Endothelial cell of umbilical vein (primary cell): ENCODE results near the gene OVOL1. TPM values are rescaled to one million over a fixed set of nuclear protein-coding genes. Genes with fewer than 3 reads are reported as not detected.

Experiments
- BruUV-seq: library from RNA; stranded (reverse); fragments of 400-500 nt; replicated peaks from 2 replicates; lab custom pipeline; 2021; lab: Mats Ljungman, UMichigan
- CTCF ChIA-PET: fragments of 300-600, 350-600 bp; sonication (Branson Sonifier 250); formaldehyde crosslinking; loops from one replicate; lab custom pipeline; 2021; ENCODE audit warnings: antibody characterized with exemption, inconsistent platforms; lab: Charles Lee
- POLR2A ChIA-PET: fragments of 300-600, 350-600 bp; sonication (Branson Sonifier 250); formaldehyde crosslinking; loops from one replicate; lab custom pipeline; 2021; ENCODE audit warnings: antibody characterized with exemption, inconsistent platforms; lab: Charles Lee
- DNase-seq: peaks from one replicate; pipeline ENCODE4 v3.0.0-alpha.2; 2011; ENCODE audit warnings: low read depth, low spot score
- FAIRE-seq: peaks from 2 replicates; lab custom pipeline; 2011; peaks lifted over from hg19 to GRCh38; lab: Jason Lieb, UNC
- H2AFZ ChIP-seq: 2 replicates; pipeline ENCODE4 v1.6.0; 2012; ENCODE audit warnings: low read depth, low read length, control low read depth, inconsistent platforms
- H3K27ac ChIP-seq: 2 replicates; pipeline ENCODE4 v1.5.1; 2011; ENCODE audit warnings: low read depth, mild to moderate bottlenecking, control low read depth, low read length, moderate library complexity; ENCODE audit not compliant: insufficient read depth
- H3K27me3 ChIP-seq, 2 experiments: 2 replicates each; pipeline versions ENCODE4 v1.6.0 to v1.6.1; 2011; ENCODE audit warnings: low read length in 2 of 2, mixed read lengths in 1 of 2; ENCODE audit not compliant: control insufficient read depth in 2 of 2, insufficient read depth in 2 of 2
- H3K36me3 ChIP-seq, 2 experiments: 2 replicates in 1 of 2; 3 replicates in 1 of 2; pipeline ENCODE4 v1.5.1; 2011; ENCODE audit warnings: low read length in 2 of 2, mild to moderate bottlenecking in 1 of 2, moderate library complexity in 1 of 2; ENCODE audit not compliant: control insufficient read depth in 2 of 2, insufficient read depth in 2 of 2; ENCODE audit errors: extremely low read depth in 1 of 2
- H3K4me1 ChIP-seq: 3 replicates; pipeline ENCODE4 v1.5.1; 2011; ENCODE audit warnings: mild to moderate bottlenecking, low read length; ENCODE audit not compliant: control insufficient read depth, insufficient read depth; ENCODE audit errors: extremely low read depth
- H3K4me2 ChIP-seq: 2 replicates; pipeline ENCODE4 v1.6.1; 2011; ENCODE audit warnings: low read length, control low read depth, mixed read lengths; ENCODE audit not compliant: insufficient read depth
- H3K4me3 ChIP-seq, 3 experiments: fragments of 200-600 bp in 1 of 3; sonication (generic), shearing (Covaris generic) in 1 of 3; replicated peaks in 1 of 3; 2 replicates each; pipeline ENCODE4 v1.5.1; 2011 to 2016; ENCODE audit warnings: control low read depth in 3 of 3, low read length in 3 of 3, mild to moderate bottlenecking in 2 of 3, inconsistent platforms in 1 of 3, low read depth in 1 of 3, moderate library complexity in 1 of 3; ENCODE audit not compliant: insufficient read depth in 1 of 3
- H3K79me2 ChIP-seq: 2 replicates; pipeline ENCODE4 v1.6.0; 2012; ENCODE audit warnings: low read length, inconsistent platforms; ENCODE audit not compliant: control insufficient read depth, insufficient read depth
- H3K9ac ChIP-seq: replicated peaks from 2 replicates; pipeline ENCODE3; 2011; ENCODE audit warnings: low read length, control low read depth; ENCODE audit not compliant: insufficient read depth; ENCODE audit errors: extremely low read depth
- H3K9me1 ChIP-seq: replicated peaks from 3 replicates; pipeline ENCODE4 v1.6.0; 2011; ENCODE audit warnings: mild to moderate bottlenecking, low read length; ENCODE audit not compliant: control insufficient read depth, insufficient read depth; ENCODE audit errors: extremely low read depth
- H3K9me3 ChIP-seq: replicated peaks from 2 replicates; pipeline ENCODE4 v1.5.1; 2012; ENCODE audit warnings: low read length, inconsistent platforms; ENCODE audit not compliant: control insufficient read depth, insufficient read depth
- H4K20me1 ChIP-seq: replicated peaks from 2 replicates; pipeline ENCODE3; 2011; ENCODE audit warnings: mild to moderate bottlenecking, low read length; ENCODE audit not compliant: control insufficient read depth, insufficient read depth; ENCODE audit errors: extremely low read depth
- POLR2A ChIP-seq: IDR thresholded peaks from 2 replicates; pipeline ENCODE4 v1.6.1; 2012; ENCODE audit warnings: low read depth, mild to moderate bottlenecking, control low read depth, low read length
- POLR2AphosphoS5 ChIP-seq: IDR thresholded peaks from 2 replicates; pipeline ENCODE4 v1.6.1; 2012; ENCODE audit warnings: low read depth, mild to moderate bottlenecking, control low read depth, low read length, moderate library complexity; ENCODE audit not compliant: insufficient read depth
- dilution Hi-C: fragments of 300-500 bp; cut with MboI; formaldehyde crosslinking; loops from one replicate; pipeline ENCODE4 v1.15.0; 2019; ENCODE audit warnings: low sequenced_read_pairs; ENCODE audit not compliant: extremely low pct_ligation_motif_present
- intact Hi-C: fragments of 100-400 bp; cut with micrococcal nuclease; formaldehyde crosslinking; loops from one replicate; pipeline ENCODE4 v1.10.0; 2022
- polyA plus RNA-seq, 4 experiments: library from polyadenylated mRNA; depleted of rRNA in 3 of 4; stranded (reverse) in 3 of 4; unstranded in 1 of 4; fragments of >200 nt; gene quantifications; 2 replicates each; pipeline versions ENCODE4 v1.2.1 to v1.2.3, GENCODE V29; 2011 to 2012; ENCODE audit warnings: missing spikeins in 1 of 4
- total RNA-seq: library from RNA; stranded (reverse); gene quantifications from 2 replicates; pipeline ENCODE4 v1.2.3, GENCODE V29; 2021
- TF ChIP-seq, protein P1 (sequence below), 2 donors: IDR thresholded peaks; 1 replicate in 1 of 2; 2 replicates in 1 of 2; pipeline ENCODE4 v1.5.1; 2011; ENCODE audit warnings: low read length in 2 of 2, mild to moderate bottlenecking in 2 of 2, moderate library complexity in 2 of 2, control low read depth in 1 of 2, inconsistent platforms in 1 of 2, low read depth in 1 of 2; ENCODE audit not compliant: insufficient read depth in 1 of 2; ENCODE audit errors: extremely low read depth in 1 of 2

The OVOL1 gene
- total and polyA plus RNA-seq, 2 donors (not counting 3 experiments of a cell fraction or from before 2014, with no cell fraction given) = not detected

DNA sequence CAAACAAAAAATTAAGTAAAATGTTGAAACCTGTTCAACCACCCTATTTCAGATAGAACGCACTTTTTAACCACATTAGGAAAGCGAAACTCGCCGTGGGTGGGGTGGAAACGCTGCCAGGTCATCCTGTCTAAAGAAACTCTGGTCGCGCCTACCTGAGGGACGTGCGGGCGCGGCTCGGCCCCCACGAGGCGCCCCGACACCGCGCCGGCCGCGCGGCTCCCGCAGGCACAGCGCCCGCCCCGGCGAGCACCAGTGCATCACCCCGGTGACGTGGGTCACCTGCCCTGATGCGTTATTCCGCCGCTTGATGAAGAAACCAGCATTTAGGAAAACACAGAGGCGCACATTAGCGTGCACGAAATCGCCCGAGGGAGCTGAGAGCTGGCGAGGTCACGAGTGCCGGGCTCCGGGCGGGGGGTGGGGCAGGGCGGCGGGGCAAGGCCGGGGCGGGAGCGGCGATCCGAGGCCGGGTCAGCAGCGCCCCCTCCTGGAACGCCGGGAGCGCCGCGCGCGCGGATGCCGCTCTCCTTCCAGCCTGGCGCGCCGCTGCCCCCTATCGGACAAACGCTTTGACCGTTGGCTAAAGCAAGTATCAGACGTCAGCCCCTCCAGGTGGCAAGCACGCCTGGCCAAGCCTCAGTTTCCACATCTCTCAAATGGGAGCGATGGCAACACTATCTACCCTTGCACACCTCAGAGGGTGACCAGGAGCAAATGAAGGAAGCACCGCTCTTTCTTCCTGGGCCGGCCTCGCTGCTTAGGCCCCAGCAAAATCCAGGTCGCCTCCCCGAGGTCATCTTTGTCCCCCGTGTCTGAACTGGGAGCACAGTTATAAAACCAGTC, 31.2 kb downstream of the OVOL1 start:
- H3K36me3 ChIP-seq = no peaks in the 10 kb centered on the region
- no peaks in the 10 kb centered on the region for H3K79me2 ChIP-seq
- intact Hi-C loops (loop anchor here (1.0 to 2.0 kb wide), 4 partner anchors 38 to 191 kb away; partner anchors contain the start of gene AP5B1), dilution Hi-C loops (no loop called here)
- no peaks in the 10 kb centered on the region for H4K20me1 ChIP-seq
- no peak overlapping the region for H3K27ac ChIP-seq
- BruUV-seq = no TSS peak
- H3K4me2 ChIP-seq = peak overlapping the region; percentile 48
- no peaks in the 10 kb centered on the region for H3K9me1 ChIP-seq
- H3K4me3 ChIP-seq = peak overlapping the region; percentile 13 to 74 (median 66)
- H3K9me3 ChIP-seq = no peaks in the 10 kb centered on the region
- ChIA-PET CTCF (interaction anchor here (0.6 to 6.5 kb wide), 25 partner anchors 9 to 226 kb away, joined by 3 to 109 read pairs (median 5); partner anchors contain the start of genes AP5B1, KAT5, RNASEH2C and SIPA1), POLR2A (interaction anchor here (0.5 to 0.6 kb wide), 4 partner anchors 31 to 225 kb away, joined by 3 to 5 read pairs (median 4); no protein-coding TSS in a partner anchor)
- H3K27me3 ChIP-seq = peaks cover 0 to 2% of the 10 kb centered on the region in 2 experiments
- peak; percentile 80 for DNase-seq
- H3K4me1 ChIP-seq = no peaks in the 10 kb centered on the region
- TF ChIP-seq POLR2AphosphoS5 (peak; percentile 55), POLR2A (no peak)
- TF ChIP-seq, protein P1, sequence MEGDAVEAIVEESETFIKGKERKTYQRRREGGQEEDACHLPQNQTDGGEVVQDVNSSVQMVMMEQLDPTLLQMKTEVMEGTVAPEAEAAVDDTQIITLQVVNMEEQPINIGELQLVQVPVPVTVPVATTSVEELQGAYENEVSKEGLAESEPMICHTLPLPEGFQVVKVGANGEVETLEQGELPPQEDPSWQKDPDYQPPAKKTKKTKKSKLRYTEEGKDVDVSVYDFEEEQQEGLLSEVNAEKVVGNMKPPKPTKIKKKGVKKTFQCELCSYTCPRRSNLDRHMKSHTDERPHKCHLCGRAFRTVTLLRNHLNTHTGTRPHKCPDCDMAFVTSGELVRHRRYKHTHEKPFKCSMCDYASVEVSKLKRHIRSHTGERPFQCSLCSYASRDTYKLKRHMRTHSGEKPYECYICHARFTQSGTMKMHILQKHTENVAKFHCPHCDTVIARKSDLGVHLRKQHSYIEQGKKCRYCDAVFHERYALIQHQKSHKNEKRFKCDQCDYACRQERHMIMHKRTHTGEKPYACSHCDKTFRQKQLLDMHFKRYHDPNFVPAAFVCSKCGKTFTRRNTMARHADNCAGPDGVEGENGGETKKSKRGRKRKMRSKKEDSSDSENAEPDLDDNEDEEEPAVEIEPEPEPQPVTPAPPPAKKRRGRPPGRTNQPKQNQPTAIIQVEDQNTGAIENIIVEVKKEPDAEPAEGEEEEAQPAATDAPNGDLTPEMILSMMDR (IDR thresholded peaks at IDR 0.05; ENCODE audit: extremely low read depth in 1 of 2, insufficient read depth in 1 of 2, low read depth in 1 of 2, low read length in 2 of 2) = peak; percentile 97 to 99
- peak overlapping the region; percentile 30 for H3K9ac ChIP-seq
- FAIRE-seq = peak; percentile 85
- H2AFZ ChIP-seq = peak overlapping the region; percentile 83
